Measurements from ENCODE around the gene OR2T4. TPM values are rescaled to one million over a fixed set of nuclear protein-coding genes. Genes with fewer than 3 reads are reported as not detected.

OR2T4 gene
- total RNA-seq, 1 experiment from 2014 or later: not detected

- Histone ChIP-seq H4K20me1 (ENCODE audit: insufficient read depth) (no peaks in the 10 kb centered on the region), H3K9me2 (ENCODE audit: insufficient read depth) (no peaks in the 10 kb centered on the region), H3K79me2 (ENCODE audit: insufficient read depth, low read length) (no peaks in the 10 kb centered on the region), H3K27ac (ENCODE audit: low read depth, low read length) (no peak overlapping the region), H3K4me2 (ENCODE audit: low read length) (no peak overlapping the region), H3K27me3 (ENCODE audit: insufficient read depth, low read length) (no peaks in the 10 kb centered on the region), H3K4me1 (ENCODE audit: control insufficient read depth in 1 of 2, insufficient read depth in 2 of 2, low read length in 2 of 2) (no peaks in the 10 kb centered on the region), H2AFZ (ENCODE audit: low read depth, low read length, poor library complexity, severe bottlenecking) (no peak overlapping the region), H3K9me3 (ENCODE audit: control insufficient read depth in 1 of 2, insufficient read depth in 1 of 2, low read depth in 1 of 2, low read length in 2 of 2) (peaks cover 4 to 11% of the 10 kb centered on the region in 2 experiments; a peak in 2 of 4 replicates), H3K4me3 (replicated peaks in 1 of 2; ENCODE audit: low read depth in 1 of 2, low read length in 2 of 2) (no peak overlapping the region), H3K36me3 (ENCODE audit: control insufficient read depth in 1 of 2, insufficient read depth in 2 of 2, low read length in 2 of 2) (no peaks in the 10 kb centered on the region), H3K9ac (ENCODE audit: low read length) (no peak overlapping the region)
- RAD21 ChIA-PET (ENCODE audit: low non-redundant PET in 1 of 2, low total read pairs in 2 of 2, uncharacterized antibody in 2 of 2, unreplicated experiment in 2 of 2): no interaction called here
- no TSS peak for BruUV-seq (replicated peaks)
- DNase-seq (ENCODE audit: low read depth, low spot score) (no peak), ATAC-seq (no peak)
- POLR2A ChIA-PET: no interaction called here
- no peak for TF ChIP-seq MAX (IDR thresholded peaks at IDR 0.05)
- no peak for TF ChIP-seq SP1 (IDR thresholded peaks at IDR 0.05; ENCODE audit: low read depth)
- no peak for TF ChIP-seq SRF (IDR thresholded peaks at IDR 0.05; ENCODE audit: low read depth)
- no peak for TF ChIP-seq POLR2AphosphoS5 (IDR thresholded peaks at IDR 0.05; ENCODE audit: low read depth, low read length)
- no peak for TF ChIP-seq RAD21 (IDR thresholded peaks at IDR 0.05; ENCODE audit: low read depth)
- TF ChIP-seq ATF3 (IDR thresholded peaks at IDR 0.05): no peak
- TF ChIP-seq CTCF (IDR thresholded peaks at IDR 0.05 in 2 of 3, conservative IDR thresholded peaks at IDR 0.05 in 1 of 3; ENCODE audit: borderline replicate concordance in 1 of 3, insufficient read depth in 1 of 3, low read depth in 2 of 3, low read length in 2 of 3): no peak
- no peak for TF ChIP-seq ZNF274 (IDR thresholded peaks at IDR 0.05; ENCODE audit: low read depth, low read length)
- no peak for TF ChIP-seq ZBTB33 (IDR thresholded peaks at IDR 0.05; ENCODE audit: extremely low read depth, insufficient replicate concordance, low read length)
- TF ChIP-seq EZH2phosphoT487 (IDR thresholded peaks at IDR 0.05; ENCODE audit: borderline replicate concordance): no peak
- no peak for TF ChIP-seq CBX3 (IDR thresholded peaks at IDR 0.05; ENCODE audit: low read depth)
- TF ChIP-seq EGR1 (IDR thresholded peaks at IDR 0.05; ENCODE audit: low read depth): no peak
- TF ChIP-seq ZFX (IDR thresholded peaks at IDR 0.05): no peak
- no peak for TF ChIP-seq ELF1 (IDR thresholded peaks at IDR 0.05; ENCODE audit: borderline replicate concordance, low read depth)
- TF ChIP-seq CEBPB (IDR thresholded peaks at IDR 0.05; ENCODE audit: low read depth): no peak
- TF ChIP-seq REST (IDR thresholded peaks at IDR 0.05; ENCODE audit: low read depth): no peak
- no peak for TF ChIP-seq EZH2 (IDR thresholded peaks at IDR 0.05)
- no peak for TF ChIP-seq TCF7L2 (IDR thresholded peaks at IDR 0.05; ENCODE audit: borderline replicate concordance, extremely low read depth, insufficient read depth, insufficient read length)
- CTCF ChIA-PET: no interaction called here
- intact Hi-C loops (cut with micrococcal nuclease): no loop called here
Observed at GRCh38 chr1:248406721-248407692, 45.5 kb downstream of the OR2T4 start.

Data from HCT116 (cell line).